ENCODE measurements around the gene ATP5F1D.

The ATP5F1D gene

DNA sequence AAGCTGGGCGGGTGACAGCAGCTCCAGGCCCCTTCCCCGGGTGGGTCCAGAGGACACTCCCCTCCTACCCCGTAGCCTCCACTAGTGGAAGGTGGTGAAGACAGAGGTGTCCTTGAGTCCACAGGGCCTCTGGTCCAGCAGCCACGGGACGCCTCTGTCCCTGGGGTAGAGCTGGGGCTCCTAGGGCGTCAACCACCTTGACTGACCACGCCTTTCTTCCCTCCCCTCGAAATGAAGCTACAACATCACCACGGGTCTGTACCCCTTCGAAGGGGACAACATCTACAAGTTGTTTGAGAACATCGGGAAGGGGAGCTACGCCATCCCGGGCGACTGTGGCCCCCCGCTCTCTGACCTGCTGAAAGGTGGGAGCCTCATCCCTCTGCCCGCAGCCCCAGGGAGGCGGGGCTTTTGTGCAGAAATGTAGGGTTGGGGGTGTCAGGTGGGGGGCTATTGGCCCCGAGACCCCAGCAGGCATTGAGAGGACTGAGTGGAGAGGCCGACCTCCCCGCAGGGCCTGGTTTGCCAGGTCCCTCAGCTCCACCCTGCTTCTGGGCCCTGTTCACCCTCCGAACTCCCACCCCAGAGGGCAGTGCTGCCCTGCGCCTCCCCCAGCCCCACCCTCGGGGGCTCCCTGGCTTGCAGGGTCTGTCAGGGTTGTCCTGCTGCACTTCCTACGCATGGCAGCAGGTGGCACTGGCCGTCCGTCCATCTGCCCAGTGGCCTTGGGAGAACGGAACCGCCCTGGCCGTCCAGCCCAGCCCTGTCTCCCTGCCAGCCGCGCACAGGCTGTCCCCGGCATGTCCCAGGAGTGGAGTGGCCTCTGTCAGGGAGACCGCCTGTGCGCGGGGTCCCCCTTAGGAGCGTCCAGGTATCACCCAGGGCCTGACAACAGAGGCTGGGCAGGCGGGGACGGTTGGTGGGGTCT lies 20.3 kb upstream of the ATP5F1D start:
- DNase-seq (ENCODE audit: low read depth) = no peak

DNA sequence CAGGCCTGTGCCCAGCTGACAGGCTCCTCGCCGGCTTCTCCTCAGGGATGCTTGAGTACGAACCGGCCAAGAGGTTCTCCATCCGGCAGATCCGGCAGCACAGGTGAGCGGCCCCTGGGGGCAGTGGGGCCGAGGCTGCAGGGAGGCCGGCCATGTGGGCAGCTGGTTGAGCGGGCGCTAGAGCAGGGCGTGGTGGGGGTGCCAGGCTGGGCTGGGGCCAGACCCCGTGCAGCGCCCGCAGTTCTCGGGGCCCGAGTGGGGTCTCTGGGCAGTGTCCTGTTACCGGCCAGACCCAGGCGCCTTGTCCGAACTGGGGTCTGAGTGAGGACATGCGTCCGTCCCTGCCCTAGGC lies 19.7 kb upstream of the ATP5F1D start:
- no peak for DNase-seq (ENCODE audit: low read depth)

DNA sequence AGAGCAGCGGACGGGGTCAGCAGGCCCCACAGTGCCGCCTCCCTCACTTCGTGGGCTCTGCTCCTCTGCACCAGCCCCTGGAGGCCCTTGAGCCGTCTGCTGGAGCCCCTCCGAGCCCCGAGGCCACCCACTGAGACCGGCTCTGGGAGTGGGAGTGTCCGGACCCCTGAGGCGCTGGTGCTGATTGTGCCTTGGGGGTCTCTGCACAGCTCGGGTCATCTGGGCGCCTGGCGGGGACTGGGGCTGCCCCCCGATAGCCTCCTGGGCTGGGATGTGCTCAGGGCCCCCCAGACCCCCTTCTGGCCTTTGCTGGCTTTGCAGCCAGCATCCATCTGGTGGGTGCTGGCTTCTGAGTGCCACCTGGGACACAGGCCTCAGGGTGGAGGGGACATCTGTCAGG lies 19.2 kb upstream of the ATP5F1D start:
- no peak for DNase-seq (ENCODE audit: low read depth)

DNA sequence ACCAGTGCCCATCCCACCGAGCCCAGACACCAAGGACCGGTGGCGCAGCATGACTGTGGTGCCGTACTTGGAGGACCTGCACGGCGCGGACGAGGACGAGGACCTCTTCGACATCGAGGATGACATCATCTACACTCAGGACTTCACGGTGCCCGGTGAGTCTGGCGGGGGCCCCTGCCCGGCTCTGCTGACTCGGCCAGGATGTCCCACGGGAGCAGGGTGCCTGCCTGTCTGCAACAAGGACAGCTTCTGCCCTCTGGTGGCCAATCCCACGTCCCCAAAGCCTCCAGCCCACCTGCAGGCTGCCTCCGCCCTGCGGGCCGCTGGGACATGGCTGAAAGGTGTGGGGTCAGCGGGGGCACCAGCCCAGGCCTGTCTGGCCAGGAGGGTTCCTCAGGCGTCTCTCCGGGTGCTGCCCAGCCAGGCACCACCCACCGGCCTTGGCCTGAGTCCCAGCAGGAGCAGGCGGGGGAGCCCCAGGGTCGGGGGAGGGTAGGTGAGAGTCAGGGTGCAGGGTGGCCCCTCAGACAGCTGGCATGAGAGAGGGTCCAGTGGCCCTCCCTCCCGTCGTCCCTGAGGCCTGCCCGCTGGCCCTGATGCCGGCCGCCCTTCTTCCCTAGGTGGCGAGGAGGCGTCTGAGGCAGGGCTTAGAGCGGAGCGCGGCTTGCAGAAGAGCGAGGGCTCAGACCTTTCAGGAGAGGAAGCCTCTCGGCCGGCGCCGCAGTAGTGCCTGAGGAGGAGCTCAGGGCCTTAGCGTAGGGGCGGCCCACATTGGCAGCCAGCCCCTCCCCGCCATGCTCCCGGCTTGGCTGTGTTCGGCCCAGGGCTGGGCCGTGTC lies 18.3 kb upstream of the ATP5F1D start:
- DNase-seq (ENCODE audit: low read depth) = no peak

DNA sequence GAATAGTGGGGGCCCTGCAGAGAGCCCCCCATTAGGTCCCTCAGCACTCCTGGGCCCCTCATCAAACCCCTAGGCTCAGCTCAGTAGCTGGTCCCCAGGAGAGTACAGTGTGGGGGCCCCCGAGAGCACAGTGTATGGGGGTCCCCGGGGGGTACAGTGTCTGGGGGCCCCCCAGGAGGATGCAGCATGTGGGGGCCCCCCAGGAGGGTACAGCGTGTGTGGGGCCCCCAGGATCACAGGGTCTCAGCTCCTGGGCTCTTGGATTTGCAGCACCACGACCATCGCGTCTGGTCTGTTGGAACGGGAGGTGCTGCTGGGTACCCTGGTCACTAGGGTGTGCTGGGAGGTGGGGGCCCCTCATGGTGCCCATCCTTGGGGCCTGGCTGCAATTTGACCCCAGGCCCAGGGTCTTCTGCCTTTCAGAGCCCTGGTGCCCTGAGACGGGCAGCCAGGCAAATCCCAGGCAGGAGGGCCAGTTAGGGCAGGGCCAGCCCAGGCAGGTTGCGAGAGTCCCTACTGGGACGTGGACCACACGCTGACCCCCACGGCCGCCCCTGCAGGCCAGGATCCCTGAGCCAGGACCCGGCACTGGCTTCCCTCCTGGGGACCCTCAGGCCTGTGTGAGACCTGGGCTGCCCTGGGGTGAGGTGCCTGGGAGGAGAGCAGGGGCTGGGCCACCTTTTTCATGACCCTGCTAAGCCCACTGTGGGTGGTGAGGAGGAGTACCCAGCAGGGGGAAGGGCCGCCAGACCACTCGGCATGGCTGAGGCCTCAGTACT lies 17.3 kb upstream of the ATP5F1D start:
- DNase-seq (ENCODE audit: low read depth) = no peak

DNA sequence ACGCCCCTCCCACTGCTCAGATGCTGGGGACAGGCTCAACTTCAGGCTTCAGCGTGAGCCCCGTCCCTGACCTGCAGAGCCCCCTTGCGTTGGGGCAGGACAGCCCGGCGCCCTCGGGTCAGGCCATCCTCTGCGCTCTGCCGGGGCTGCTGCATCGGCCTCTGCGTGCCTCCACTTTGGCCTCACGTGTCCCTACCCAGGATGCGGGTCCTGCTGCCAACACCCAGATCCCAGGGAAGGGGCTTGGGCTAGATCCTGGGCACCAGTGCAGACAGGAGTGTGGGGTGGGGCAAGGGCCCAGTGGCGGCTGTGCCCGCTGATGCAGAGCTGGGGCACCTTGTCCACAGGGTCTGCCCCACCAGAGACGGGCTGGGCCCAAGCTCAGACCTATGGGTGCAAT lies 16.7 kb upstream of the ATP5F1D start:
- no peak for DNase-seq (ENCODE audit: low read depth)

DNA sequence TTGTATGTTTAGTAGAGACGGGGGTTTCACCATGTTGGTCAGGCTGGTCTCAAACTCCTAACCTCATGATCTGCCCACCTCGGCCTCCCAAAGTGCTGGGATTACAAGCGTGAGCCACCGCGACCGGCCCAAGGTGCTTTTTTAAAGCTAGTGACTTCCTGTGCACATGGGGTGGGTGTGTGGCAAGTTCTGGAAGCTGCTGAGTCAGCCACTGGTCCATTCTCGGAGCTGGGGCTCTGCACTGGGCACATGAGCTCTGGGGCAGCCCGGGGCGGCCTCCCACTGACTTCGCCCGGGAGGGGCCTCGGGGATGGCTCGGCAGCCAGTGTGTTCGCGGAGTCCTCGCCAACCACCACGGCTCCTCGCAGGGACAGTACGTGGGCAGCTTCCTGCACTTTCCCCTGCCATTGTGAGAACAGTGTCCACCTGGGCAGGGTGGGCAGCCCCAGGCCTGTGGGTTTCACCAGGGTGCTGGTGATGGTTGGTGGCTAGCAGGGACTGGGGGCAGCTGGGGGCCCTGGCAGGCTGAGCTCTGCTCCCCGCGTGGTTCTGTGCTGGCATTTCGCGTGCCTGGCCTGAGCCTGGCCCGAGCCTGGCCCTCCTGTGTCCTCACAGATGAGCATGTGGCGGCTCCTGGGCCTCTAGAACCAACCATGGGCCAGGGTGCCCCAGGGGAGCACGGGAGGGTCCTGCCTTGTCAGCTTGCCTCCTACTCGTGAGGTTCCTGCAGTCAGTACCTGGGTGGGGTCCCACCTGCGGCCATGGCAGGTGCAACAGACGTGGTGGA lies 15.9 kb upstream of the ATP5F1D start:
- no peak for DNase-seq (ENCODE audit: low read depth)

DNA sequence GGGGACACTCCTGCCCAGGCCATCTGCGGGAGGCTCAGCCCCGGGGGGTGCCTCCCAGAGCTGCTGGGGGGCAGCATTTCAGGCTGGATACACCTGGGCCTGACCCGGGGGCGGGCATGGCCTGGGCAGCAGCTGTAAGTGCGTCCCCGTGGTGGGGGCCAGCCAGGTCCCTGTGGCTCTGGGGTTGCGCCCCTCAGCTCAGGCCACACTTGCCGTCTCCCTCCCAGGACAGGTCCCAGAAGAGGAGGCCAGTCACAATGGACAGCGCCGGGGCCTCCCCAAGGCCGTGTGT lies 15.4 kb upstream of the ATP5F1D start:
- no peak for DNase-seq (ENCODE audit: low read depth)

DNA sequence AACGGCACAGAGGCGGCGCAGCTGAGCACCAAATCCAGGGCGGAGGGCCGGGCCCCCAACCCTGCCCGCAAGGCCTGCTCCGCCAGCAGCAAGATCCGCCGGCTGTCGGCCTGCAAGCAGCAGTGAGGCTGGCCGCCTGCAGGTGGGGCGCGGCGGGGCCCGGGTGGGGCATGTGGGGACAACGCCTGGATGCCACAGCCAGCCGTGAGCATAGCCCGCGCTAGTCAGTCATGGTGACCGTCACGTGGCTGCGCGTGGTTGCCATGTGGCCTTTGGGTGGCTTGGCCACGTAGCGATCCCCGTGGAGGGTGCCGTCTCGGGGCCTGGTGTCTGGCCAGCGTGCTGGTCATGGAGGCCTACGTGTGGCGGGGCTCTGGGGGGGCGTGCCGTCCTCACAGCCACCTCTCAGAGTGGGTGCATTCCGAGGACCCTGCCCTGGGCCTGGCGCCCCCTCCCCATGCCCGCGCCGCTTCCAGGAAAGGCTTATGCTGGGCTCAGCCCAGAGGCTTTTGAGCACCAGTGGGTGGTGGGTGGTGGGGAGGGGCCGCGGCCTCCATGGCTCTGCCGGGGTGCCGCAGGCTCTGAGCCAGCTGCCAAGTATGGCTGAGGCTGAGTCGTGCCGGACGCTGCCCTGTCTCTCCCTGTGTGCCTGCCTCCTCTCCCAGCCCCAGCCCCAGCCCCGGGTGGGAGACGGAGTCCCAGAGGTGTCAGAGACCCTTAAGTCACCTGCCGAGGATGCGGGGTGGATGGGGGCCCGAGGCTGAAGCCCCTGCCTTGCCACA lies 14.8 kb upstream of the ATP5F1D start:
- DNase-seq (ENCODE audit: low read depth) = no peak

DNA sequence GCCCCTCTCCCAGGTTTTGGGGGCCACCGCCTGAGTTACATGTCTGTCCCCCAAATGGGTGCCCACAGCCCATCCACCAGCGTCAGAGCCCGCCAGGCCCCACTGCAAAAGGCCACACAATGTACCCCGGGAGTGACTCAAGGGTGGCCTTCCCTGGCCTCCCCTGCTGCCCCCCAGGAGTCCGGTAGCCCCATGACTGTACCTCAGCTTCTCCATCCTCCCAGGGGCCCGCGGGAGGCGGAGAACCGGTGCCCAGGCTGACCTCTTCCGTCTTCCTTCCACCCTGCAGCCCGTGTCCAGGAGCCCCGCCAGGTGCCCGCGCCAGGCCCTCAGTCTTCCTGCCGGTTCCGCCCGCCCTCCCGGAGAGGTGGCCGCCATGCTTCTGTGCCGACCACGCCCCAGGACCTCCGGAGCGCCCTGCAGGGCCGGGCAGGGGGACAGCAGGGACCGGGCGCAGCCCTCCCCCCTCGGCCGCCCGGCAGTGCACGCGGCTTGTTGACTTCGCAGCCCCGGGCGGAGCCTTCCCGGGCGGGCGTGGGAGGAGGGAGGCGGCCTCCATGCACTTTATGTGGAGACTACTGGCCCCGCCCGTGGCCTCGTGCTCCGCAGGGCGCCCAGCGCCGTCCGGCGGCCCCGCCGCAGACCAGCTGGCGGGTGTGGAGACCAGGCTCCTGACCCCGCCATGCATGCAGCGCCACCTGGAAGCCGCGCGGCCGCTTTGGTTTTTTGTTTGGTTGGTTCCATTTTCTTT lies 14.1 kb upstream of the ATP5F1D start:
- DNase-seq (ENCODE audit: low read depth) = no peak

DNA sequence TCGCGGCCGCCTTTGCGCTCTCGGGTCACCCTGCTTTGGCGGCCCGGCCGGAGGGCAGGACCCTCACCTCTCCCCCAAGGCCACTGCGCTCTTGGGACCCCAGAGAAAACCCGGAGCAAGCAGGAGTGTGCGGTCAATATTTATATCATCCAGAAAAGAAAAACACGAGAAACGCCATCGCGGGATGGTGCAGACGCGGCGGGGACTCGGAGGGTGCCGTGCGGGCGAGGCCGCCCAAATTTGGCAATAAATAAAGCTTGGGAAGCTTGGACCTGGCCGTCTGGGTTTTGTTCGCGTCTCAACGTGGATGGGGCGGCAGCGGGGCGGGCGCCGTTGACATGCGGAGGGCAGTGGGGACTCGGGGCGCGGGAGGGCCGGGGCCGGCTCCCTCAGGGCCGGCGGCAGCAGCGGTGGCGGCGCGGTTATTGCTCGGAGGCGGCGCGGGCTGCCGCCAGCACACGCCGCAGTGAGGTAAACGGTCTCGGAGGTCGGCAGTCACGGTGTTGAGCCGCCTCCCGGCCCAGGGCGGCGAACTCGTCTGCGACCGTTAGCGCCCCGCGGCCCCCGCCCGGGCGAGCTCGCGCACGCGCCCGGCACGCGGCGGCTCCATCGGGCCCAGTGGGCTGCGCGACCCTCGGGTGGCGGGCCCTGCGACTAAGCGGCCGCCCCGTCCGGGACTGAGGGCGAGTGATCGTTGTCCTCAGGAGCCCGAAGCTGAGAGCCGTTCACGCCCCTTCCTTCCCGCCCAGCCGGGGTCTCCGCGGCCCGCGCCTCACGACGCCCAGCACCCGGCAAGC lies 13.2 kb upstream of the ATP5F1D start:
- no peak for DNase-seq (ENCODE audit: low read depth)

DNA sequence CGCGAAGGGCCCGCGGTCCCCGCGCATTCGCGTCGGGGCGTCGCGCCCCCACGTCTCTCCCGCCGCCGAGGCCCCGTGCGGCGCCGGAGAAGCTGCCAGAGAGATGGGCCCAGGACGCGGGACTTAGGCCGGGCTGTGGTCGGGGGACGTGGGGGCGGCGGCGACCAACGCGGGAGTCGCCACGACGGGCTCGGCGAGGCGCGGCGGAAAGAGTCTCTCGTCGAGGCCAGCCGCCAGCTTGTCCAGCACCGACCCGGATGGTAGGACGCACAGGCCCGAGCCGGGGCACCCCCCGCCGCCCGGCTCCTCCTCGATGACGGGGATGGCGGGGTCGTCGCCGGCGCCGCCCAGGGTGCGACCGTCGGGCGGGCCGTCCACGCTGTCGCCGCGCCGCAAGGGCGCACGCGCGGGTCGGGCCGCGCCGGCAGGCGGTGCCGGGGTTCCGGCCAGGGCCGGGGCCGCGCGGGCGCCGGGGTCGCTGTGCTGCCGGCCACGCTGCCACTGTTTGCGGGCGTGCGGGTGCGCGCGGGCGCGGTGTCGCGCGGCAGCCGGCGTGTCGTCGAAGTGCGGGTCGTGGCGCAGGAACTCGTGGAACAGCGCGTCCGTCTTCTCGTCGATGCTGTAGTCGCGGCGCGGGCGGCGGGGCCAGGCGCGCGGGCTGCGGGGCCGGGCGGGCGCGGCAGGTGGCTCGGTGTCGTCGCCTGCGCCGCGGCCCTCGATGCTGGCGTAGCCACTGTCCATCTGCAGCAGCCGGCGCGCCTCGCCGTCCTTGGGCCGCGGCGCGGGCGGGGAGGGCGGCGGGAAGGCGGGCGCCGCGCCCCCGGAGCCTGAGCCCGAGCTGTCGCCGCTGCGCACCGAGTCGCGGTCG lies 12.3 kb upstream of the ATP5F1D start:
- DNase-seq (ENCODE audit: low read depth) = no peak

DNA sequence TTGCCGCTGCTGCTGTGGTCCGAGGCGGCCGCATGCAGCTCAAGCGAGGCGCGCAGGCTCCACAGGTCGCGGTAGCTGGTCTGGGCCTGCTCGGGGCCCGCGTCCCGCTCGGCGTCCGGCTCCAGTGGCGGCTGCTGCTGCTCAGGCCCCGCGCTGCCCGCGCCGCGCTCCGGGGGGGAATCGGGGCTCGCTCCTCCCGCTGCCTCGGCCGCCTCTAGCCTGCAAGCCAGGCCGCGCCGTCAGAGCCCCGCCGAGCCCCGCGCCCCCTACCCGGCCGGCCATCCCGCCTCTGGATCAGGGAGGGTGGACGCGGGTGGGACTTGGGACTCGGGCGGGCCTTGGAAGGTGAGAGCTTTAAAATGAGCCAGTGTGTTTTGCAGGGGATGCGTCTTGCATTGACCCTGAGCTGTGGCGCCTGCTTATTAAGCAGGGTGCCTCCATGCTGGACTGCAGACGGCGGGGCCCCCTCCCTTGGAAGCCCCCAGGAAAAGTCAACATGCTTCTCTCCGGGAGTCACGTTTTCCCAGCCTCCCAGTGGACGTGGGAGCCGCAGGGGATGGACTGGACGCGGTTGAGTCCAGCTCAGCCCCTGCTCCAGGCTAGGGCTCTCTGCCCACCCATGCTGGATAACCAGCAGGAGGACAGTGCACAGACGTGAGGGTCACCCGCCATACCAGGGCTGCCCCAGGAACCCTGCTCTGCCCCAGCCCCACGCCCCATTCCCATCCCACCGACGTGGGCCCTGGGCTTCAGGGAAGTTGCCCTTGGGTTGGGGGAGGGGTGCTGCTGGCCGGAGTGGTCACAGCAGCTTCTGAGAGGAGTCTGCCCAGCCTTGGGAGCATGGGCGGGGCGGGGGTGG lies 11.4 kb upstream of the ATP5F1D start:
- DNase-seq (ENCODE audit: low read depth) = no peak

DNA sequence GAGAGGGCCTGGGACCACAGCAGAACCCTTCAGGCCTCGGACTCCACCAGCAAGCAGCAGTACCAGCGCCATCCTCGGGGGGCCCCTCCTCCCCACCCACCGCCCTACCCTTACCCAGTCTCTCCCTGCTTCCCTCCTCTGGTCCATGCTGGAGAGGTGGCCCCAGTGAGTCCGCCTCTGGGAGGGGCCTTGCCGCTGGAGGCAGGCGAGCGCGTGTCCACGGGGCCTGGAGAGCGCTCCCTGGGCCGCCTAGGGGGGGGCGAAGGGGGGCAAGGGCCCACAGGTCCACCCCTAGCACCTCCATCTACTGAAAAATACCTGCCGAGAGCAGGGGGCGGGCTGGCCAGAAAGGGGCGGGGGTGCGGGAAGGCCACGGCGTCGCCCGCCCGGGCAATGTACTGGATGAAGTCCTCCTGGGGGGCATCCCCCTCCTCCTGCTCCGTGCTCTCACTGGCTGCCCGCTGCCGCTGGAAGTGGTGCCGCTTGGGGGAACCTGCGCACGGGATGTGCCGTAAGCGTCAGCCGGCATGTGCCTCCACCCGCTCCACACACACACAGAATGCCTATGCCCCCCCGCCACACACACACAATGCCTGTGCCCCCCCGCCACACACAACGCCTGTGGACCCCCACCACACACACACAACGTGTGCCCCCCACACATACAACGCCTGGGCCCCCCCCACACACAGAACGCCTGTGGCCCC lies 10.6 kb upstream of the ATP5F1D start:
- no peak for DNase-seq (ENCODE audit: low read depth)

DNA sequence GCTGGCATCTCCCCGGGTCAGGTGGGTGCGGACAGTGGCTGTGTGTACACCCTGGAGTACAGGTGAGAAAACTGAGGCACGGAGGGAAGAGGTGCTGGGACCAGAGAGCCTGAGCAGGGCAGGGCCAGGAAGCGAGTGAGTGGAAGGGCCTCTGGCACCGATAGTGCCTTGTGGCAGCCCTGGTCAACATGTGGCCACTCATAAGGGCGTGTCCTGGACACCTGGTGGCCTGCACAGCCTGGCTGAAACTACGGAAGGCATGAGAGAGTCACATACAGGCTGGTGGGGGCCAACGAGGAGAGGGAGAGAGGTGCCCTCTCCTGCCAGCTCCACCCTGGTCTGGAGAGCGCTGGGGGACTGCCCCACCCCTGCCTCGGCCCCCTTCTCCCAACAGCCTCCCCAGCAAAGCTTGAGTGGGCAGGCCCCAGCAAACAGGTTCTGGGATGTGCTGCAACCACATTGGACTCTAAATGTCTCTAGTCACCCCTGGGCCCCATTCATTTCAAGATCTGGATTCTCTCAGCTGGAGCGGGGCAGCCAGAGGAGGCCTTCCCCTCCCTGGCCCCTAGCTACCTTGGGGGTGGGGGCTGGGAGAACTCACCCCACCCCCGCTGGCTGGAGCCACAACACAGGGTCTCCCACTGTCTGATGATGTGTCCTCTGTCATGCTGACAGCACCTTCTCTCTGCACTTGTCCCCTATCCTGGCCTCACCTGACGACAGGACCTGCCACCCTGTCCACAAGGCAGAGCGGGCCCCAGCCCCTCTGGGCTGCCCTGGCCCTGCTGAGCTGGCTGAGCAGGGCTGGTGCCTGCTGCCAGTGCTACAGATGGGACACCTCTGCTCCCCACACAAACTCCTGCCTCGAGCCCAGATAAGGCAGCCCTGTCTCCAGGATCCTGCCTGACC lies 9.6 kb upstream of the ATP5F1D start:
- no peak for DNase-seq (ENCODE audit: low read depth)

DNA sequence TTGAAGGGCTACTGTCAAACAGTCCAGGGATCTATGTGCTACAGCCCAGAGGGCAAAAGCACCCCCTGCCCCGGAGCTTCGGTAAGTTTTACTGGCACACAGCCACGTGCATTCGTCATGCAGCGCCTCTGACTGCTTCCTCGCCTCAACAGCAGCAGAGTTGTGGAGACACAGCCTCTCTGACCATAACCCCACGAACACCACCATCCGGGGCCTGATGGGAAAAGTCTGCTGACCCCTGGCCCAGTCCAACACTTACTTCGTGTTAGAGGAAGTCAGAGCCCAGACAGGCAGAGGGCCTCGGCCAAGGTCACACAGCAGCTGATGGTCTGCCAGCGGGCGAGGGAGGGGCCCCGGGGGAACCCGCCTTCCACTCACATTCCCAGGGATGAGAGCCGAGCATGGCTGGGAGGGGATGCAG lies 8.9 kb upstream of the ATP5F1D start:
- no peak for DNase-seq (ENCODE audit: low read depth)

Measured in activated T-helper 1 cell treated with Interleukin-2 at 50 U/mL for 16 hours (primary cell).